HG03097 (cell line): Measurements from ENCODE around the gene NEMP1.
"Not testable (repeated sequence)": the region's sequence is repeated elsewhere in the genome, so short reads cannot be mapped to it uniquely, and the experiment has no call there.

Source experiments
- ATAC-seq: cut with Tn5 transposase; IDR thresholded peaks from one replicate; pipeline ENCODE4 v1.9.1; 2021; ENCODE audit not compliant: unreplicated experiment, low FRiP score

NEMP1 gene, protein sequence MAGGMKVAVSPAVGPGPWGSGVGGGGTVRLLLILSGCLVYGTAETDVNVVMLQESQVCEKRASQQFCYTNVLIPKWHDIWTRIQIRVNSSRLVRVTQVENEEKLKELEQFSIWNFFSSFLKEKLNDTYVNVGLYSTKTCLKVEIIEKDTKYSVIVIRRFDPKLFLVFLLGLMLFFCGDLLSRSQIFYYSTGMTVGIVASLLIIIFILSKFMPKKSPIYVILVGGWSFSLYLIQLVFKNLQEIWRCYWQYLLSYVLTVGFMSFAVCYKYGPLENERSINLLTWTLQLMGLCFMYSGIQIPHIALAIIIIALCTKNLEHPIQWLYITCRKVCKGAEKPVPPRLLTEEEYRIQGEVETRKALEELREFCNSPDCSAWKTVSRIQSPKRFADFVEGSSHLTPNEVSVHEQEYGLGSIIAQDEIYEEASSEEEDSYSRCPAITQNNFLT

DNA sequence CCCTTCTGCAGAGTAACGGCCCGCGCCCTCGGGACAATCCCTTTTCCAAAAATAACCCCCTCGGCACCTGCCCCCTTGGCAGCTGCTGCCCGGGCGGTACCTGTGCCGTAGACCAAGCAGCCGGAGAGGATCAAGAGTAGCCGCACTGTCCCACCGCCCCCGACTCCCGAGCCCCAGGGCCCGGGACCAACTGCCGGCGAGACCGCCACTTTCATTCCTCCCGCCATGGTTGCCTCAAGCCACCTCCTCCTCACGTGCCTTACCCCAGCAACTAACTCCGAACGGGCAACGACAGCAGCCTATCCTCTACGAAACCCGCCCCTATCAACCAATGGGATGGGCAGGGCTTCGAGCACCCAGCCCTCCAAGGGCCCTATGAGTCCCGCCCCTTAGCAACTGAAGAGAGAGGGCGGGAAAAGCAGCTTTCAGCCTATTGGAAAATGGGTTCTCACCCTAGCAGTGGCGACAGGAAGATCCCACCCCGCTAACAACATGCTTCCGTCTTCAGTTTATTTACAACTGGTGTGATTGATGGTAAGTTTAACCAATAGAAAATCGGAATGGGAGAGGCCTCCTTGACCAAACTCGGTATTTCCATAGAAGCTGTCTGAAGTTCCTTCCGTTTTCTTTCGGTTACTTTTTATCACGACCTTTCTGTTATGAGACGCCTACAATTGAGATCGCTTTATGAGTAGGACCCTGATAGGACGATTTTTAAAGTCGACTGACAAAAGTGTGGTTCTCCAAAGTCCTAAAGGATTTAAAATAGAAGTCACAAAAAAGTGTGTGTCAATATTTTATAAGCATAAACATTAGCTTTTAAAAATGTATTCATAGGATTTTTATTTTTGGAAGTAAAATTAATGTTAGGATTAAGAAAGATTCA lies at the start of gene NEMP1:
Gene NEMP1 (minus strand): TSS at position 273 of the 886 bp plus-strand sequence. CDS start 46 bp downstream, at position 227.
- peak; percentile 93 for ATAC-seq

DNA sequence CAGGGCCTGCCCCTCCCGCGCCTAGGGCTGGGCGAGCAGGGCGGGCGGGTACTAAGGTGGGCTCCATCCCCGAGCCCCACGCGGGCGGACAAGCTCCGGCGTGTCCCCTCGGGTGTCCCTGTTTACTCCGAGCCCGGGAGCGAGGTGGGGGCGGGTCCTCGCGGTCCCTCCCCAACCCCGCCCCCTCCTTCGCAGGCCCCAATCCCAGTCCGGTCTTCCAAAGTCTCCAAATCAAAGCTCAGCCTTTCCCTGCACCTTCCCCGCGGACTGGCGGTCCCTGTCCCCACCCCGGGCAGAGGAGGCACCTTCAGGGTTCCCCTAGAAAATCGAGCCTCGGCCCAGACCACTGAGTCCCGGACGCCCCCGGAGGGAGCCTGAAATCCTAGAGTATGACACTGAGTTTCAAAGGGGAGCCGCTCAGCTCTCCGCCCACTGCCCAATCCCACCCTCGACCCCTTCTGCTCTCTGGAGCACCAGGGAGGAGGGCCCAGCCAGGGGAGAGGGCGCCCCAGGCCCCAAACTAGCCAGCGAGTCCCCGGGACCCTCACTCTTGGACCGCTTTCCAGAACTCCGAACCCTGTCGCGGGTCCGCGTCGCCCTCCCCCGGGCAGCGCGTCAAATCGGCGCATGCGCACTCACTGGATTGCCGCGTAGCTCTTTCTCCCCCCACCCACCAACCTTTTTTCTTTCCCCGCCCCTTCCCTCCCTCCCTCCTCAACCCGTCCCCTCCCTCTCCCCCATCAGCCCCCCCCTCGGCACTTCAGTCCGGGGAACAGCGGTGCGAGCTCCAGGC lies 49.3 kb upstream of the NEMP1 start, which contains the start of gene LRP1:
Gene LRP1 (plus strand): TSS at position 758 of the 793 bp plus-strand sequence. CDS start 482 bp downstream, outside the sequence.
- no peak for ATAC-seq

DNA sequence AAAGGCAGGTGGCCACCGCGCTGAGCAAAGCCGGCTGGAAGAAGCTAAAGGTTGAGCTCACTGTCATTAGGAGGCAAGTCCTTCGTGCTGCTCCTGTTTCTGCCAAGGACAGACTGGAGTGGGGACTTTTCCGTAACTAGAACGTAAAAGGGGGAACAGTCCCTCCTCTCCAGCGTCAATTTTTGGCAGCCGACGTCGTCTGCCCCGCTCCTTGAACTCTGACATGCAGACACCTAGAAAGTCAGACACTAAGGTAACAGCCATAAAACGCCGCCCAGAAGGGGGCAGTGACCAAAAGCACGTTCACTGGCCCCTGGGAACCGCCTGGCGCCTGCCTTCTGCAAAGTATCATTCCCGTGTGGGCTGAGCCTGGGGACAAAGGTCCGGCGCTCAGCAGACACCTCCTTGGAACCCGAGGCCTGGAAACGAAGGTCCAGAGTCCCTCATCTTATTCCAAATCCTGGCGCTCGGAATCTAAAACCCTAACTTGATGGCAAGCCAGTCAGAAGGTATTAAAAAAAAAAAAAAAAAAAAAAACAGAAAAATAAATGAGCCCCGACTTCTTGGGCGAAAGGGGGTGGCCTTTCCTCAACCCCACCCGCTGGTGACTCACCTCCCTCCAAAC lies 48.6 kb upstream of the NEMP1 start:
- no peak for ATAC-seq

DNA sequence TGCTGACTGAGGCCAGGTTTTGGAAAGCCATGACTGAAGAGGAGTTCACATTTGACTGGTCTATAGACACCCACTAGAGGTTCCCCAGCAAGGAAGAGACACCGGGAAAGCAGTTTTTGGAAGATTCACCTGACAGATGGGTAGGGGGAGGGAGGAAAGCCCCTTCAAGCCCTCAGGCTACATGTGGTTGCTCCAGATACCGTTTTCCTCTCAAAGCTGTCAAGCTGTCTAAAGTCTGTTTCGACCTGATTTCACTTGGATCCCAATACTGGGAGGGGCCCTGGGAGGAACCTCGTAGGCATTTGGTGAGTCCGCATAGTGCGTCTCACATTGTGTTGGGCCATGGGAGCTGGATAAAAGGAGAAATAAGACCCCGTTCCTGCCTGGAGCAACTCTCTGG lies 48.0 kb upstream of the NEMP1 start:
- ATAC-seq, result no peak

DNA sequence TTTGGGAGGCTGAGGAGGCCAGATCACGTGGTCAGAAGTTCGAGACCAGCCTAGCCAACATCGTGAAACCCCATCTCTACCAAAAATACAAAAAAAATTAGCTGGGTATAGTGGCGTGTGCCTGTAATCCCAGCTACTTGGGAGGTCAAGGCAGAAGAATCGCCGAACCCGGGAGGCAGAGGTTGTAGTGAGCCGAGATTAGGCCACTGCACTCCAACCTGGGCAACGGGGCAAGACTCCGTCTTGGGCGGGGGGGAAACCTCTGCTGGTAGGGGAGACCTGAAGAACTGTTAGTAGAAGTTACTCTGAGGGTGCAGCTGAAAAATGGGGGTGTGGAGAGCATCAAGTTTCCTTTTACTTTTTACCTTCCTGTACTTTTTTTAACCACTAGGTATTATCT lies 47.5 kb upstream of the NEMP1 start:
- ATAC-seq, result no peak

DNA sequence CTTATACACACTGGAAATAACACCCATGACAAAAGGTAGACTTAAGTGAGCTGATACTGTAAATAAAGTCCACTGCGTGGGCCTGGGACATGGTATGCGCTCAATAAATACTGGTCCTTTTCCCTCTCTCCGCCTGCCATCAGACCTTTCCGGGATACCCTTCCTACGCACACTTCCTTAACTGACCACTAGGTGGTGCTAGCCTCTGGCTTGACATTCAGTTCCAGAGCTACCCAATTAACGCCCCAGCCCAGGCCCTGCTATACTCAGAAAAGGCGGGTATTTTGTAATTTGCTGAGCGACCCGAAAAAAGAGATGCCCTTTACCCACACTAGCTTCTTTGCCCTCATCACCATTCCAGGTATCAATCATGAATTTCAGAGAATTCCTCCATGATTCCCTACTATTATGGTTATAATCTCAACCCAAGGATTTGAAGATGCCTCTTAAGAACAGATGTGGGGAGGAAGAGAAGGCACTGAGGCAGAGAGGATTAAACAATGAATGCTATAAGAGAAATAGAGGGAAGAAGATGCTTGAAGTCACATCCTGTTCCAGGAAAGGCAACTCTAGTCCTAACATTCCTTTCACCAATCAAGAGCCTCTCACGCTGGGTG lies 45.8 kb upstream of the NEMP1 start:
- no peak for ATAC-seq

DNA sequence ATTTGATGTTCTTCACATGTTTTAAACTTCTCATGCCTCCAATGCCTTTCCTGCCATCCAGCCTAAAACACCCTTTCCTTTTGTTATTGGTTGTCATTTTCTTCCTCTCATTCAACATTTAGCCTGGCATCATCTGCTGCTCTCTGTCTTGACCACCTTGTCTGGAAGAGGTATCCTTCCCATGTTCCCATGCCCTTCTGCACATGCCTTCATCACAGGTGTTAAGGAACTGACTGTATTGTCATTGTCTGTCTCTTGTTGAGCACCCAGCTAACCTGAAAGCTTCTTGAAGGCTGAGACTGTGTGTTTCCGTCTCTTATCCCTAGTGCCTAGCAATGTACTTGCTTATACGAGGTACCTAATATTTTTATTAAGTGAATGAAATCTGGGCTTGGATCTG lies 45.2 kb upstream of the NEMP1 start:
- no peak for ATAC-seq

DNA sequence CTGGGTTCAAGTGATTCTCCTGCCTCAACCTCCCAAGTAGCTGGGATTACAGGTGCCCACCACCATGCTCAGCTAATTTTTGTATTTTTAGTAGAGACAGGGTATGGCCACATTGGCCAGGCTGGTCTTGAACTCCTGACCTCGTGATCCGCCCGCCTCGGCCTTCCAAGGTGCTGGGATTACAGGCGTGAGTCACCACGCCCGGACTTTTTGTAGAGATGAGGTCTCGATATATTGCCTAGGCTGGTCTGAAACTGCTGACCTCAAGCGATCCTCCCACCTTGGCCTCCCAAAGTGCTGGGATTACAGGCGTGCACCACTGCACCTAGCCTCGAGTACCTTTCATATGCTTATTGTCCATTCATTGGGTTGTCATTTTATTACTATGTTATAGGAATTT lies 42.1 kb upstream of the NEMP1 start:
- ATAC-seq, result not testable (repeated sequence)

DNA sequence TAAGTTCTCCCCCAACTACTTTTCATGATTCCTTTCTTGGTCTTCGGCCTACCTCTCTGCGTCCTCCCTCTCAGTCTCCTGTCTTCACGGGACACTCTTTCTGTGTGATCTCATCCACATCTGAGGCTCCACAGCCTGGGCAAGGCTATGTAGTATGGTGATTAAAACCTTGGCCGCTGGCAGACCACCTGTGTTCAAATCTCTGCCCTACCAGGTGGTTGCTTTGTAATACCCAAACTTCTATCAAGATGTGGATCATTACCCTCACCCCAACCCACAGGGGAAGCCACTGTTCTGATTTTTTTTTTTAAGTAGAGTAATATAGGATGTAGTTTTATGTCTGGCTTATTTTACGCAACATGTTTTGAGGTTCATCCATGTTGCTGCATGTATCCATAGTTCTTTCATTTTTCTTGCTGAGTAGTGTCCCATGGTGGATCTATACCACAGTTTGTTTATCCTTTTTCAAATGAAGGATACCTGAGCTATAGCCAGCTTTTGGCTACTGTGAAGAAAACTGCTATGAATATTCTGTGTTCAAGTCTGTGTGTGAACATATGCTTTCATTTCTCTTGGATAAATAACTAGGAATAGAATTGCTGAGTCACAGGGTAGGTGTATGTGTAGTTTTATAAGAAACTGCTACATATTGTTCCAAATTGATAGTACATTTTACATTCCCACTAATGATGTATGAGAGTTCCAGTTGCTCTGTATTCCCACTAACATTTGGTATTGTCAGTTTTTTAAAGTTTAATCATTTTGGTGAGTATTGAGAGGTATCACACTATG lies 40.9 kb upstream of the NEMP1 start:
- ATAC-seq, result no peak

DNA sequence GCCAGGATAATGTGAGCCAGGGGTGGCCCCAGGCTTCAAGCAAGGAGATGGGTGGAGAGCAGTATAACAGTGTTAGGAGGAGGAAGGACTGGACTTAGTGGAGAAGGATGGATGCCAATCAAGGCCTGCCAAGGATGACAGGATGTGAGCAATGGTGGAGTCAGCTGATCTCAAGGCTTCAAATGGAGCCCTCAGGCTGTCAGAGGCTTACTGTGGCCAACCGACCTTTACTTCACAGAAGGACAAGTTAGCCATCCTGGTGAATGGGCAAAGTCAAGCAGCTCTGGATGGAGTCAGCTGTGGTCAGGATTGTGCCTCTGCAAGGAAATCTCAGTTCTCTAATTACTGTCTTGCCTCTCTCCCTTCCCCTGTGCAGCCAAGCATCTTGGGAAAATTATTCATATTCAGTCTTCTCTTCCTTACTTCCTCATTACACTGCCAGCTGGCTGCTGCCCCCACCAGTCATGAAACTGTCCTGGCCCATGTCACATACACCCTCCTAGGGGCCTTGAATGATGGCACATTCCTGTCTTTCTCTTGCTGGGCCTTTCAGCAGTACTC lies 40.2 kb upstream of the NEMP1 start:
- ATAC-seq, result no peak

DNA sequence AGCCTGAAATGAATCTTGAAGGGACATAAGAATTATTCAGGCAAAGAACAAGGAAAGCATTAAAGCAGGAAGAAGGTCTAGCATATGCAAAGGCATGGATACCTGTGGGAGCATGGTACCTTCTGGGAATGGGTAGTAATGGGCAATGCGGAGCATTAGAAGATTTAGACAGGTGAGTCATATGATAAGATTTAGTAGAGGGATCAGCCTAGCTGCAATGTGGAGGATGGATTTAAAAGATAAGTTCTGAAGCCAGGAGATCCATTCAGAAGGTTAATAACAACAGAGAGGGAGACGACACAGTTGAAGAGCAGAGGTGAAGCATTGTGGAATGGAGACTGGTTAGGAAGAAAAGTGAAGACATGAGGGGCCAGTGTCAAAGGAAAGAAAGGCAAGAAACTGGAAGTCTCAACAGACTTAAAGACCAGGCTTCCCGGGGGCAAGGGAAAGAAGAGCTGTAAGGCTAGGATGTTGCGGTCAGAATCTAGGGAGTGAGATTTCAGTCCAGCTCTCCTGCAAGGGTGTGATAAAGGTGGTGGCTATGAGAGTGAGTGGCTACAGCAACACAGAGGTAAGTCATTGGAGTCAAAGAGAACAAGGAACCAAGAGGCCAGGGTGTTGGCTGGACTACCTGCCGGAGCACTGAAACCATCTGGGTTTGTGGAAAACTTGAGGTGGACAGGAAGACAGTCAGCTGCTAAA lies 38.1 kb upstream of the NEMP1 start:
- no peak for ATAC-seq

DNA sequence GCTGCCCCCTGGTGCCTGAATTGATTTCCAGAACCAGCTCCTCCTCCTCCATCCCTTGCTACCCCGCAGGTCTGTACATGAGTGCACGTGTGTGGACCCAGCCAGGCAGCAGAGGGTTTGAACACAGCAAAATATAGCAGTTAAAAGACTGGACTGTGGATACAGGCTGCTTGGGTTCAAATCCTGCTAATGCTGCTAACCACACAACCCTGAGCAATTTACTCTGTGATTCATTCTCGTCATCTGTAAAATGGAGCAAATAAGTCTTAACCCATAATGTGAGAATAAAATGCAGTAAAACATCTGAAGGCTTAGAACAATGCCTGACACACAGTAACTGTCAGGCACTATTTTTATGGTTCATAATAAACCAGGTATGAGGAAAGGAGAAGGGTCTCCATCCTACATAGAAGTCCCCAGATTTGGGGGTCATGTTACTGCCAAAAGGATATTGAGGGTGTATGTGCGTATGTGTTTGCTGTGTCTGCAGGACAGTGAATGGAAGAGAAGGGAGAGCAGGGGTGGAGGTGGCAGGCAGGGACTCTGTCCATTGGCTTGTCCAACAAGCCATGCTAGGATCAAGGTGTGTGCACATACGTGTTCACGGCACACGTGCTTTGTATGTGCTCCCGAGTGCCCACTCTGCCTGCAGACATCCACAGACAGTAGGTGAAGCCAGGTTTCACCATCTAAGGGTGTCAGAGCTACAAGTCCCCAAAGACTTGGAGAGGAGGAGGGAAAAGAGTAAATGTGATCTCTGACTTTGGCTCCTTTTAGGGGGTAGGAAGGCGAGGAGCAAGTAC lies 34.1 kb upstream of the NEMP1 start:
- ATAC-seq, result peak; percentile 42

DNA sequence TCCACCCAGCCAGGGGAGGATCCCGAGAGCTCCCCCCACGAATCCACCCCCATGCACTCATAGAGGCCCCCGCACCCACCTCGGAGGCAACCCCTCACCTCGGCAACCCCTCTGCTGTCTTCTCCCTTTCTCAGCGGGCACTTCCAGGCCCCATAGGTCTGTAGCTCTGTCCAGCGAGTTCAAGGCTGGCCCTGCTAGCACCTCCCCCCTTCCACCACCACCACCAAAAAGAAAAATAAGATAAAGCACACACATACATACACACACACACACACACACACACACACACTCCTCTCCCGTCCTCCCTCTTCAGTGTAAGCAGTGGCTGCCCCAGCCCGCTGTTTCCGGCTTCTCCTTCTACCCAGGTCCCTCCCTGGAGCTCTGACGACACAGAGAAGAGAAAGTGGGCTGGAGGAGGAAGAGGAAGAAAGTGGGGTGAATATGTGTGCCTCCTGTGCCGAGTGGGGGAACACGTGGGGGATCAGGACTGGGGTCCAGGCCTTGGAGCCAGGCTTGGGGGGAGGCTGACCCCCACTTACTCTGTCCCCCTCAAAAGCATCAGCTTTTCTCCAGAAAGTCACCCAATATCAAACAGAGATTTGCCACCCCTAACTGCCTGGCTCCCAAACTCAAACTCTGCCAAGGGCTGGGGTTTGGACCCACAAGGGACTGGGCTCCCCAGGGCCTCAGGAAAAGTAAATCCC lies 32.6 kb upstream of the NEMP1 start, which contains the start of gene STAT6:
Gene STAT6 (minus strand): TSS at position 332 of the 704 bp plus-strand sequence. CDS start 3,084 bp downstream, outside the sequence.
- ATAC-seq, result peak; percentile 39

DNA sequence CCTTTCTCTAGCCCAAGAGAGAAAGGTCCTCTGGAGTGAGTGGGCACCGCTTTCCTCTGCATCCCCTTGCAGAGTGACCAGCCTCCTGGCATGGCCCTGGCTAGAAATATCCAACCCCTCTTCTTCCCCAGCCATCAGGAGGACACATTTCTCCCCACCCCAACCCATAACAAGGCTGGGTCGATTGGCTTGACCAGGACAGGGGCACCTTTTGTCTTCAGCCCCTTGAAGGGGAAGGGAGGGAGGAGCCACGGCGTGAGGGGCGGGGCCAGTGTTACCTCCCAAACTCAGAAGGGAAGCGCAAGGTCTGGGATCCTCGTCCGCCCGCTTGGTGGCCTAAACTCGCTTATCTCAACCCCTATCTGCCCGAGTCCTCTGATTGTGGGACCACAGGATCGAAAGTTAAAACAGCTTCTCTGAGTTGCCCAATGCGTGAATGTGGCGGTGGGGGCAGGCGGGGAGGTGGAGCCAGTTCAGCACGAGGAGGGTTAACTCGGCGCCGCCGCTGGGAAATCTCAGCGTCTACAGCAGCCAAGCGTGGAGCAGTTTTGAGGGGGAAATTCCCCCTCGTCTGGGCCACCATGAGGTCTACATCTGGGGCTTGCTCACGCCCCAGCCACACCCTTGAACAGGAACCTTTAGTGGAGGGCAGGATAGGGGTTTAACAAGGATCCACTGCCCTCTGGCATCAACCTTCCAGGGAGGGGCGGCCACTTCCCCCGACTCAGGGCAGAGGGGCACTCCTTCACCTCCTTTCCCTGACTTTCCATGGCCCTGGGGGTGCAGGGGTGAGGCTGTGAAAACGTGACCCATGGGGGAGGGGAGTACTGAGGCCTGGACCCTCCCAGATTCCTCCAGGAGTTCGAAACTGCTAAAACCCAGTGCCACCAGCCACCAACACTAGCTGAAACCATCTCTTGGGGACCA lies 31.8 kb upstream of the NEMP1 start:
- ATAC-seq, result peak; percentile 46
